ENCODE results near the gene PML.

Gene PML

GRCh38 chr15:73985101-73985873 is 9.2 kb upstream of the PML start:
- no peak for DNase-seq (ENCODE audit: low read depth in 1 of 2, low spot score in 1 of 2)

GRCh38 chr15:73986055-73986775 is 8.3 kb upstream of the PML start:
- DNase-seq (ENCODE audit: low read depth in 1 of 2, low spot score in 1 of 2) = no peak

- no peak for DNase-seq (ENCODE audit: low read depth in 1 of 2, low spot score in 1 of 2)
Measured at GRCh38 chr15:73986776-73987056, 7.8 kb upstream of the PML start.

- no peak for DNase-seq (ENCODE audit: low read depth in 1 of 2, low spot score in 1 of 2)
Measured at GRCh38 chr15:73987250-73987649, 7.3 kb upstream of the PML start.

GRCh38 chr15:73987681-73988444 is 6.7 kb upstream of the PML start:
- DNase-seq (ENCODE audit: low read depth in 1 of 2, low spot score in 1 of 2) = no peak

- no peak for DNase-seq (ENCODE audit: low read depth in 1 of 2, low spot score in 1 of 2)
Measured at GRCh38 chr15:73988445-73988969, 6.0 kb upstream of the PML start.

GRCh38 chr15:73989001-73989798 is 5.3 kb upstream of the PML start:
- DNase-seq (ENCODE audit: low read depth in 1 of 2, low spot score in 1 of 2) = no peak

- no peak for DNase-seq (ENCODE audit: low read depth in 1 of 2, low spot score in 1 of 2)
Measured at GRCh38 chr15:73990250-73991005, 4.1 kb upstream of the PML start.

GRCh38 chr15:73991260-73991659 is 3.3 kb upstream of the PML start:
- DNase-seq (ENCODE audit: low read depth in 1 of 2, low spot score in 1 of 2) = no peak

- peak; percentile 90 to 94 for DNase-seq (ENCODE audit: low read depth in 1 of 2, low spot score in 1 of 2)
Measured at GRCh38 chr15:73991726-73992593, 2.6 kb upstream of the PML start, which contains the start of gene STOML1. TSS of gene STOML1 (minus strand) at chr15:73992295. CDS start at chr15:73992223, 72 bp downstream.

- no peak for DNase-seq (ENCODE audit: low read depth in 1 of 2, low spot score in 1 of 2)
Measured at GRCh38 chr15:73992594-73992898, 2.0 kb upstream of the PML start.

- DNase-seq (ENCODE audit: low read depth in 1 of 2, low spot score in 1 of 2) = no peak
Measured at GRCh38 chr15:73993211-73993994, 1.1 kb upstream of the PML start.

GRCh38 chr15:73994912-73995622 is 551 bp downstream of the PML start:
- no peak for DNase-seq (ENCODE audit: low read depth in 1 of 2, low spot score in 1 of 2)

GRCh38 chr15:73996267-73996666 is 1.8 kb downstream of the PML start:
- DNase-seq (ENCODE audit: low read depth in 1 of 2, low spot score in 1 of 2) = no peak

GRCh38 chr15:73996939-73997338 is 2.4 kb downstream of the PML start:
- no peak for DNase-seq (ENCODE audit: low read depth in 1 of 2, low spot score in 1 of 2)

- DNase-seq (ENCODE audit: low read depth in 1 of 2, low spot score in 1 of 2) = no peak
Measured at GRCh38 chr15:73997986-73998385, 3.5 kb downstream of the PML start.

- DNase-seq (ENCODE audit: low read depth in 1 of 2, low spot score in 1 of 2) = no peak
Measured at GRCh38 chr15:74006774-74007639, 12.5 kb downstream of the PML start.
